ENCODE results near the gene RAB6A.

DNA sequence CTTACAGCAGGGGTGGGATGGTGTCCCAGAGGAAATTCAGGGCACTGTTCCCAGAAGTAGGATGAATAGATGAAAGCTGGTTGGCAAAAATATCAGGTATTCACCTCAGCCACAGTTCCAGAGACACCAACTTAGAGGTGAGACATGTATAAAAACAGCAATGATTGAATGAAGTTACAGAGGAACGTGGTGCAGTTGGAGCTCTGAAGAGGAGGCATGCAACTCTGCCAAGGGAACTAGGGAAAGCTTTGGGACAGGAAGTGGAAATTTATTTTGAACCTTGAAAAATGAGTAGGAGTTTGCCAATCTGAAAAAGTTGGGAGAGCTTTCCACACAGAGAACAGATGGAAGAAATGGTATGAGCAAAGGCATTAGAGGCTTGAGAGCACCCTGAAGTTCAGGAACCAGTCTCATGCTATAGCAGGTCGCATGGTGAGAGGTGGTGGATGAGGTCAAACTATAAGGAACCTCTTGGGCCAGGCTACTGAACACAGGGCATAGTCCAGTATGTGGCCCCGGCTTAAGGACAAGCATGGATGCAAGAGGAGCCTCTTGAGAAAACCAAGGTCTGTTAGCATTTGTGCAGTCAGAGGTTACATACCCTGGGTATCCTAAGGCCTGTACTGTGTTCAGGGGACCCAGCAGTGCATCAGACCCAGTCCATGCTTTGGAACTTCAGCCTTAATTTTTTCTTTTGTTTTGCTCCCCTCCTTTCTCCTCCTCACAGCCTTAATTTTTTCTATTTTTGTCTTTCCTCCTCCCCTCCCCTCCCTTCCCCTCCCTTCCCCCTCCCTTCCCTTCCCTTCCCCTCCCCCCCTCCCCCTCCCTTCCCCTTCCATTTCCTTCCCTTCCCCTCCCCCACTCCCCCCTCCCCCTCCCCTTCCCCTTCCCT lies 97.0 kb downstream of the RAB6A start:
- TF ChIP-seq, protein P1, sequence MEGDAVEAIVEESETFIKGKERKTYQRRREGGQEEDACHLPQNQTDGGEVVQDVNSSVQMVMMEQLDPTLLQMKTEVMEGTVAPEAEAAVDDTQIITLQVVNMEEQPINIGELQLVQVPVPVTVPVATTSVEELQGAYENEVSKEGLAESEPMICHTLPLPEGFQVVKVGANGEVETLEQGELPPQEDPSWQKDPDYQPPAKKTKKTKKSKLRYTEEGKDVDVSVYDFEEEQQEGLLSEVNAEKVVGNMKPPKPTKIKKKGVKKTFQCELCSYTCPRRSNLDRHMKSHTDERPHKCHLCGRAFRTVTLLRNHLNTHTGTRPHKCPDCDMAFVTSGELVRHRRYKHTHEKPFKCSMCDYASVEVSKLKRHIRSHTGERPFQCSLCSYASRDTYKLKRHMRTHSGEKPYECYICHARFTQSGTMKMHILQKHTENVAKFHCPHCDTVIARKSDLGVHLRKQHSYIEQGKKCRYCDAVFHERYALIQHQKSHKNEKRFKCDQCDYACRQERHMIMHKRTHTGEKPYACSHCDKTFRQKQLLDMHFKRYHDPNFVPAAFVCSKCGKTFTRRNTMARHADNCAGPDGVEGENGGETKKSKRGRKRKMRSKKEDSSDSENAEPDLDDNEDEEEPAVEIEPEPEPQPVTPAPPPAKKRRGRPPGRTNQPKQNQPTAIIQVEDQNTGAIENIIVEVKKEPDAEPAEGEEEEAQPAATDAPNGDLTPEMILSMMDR (IDR thresholded peaks at IDR 0.05; ENCODE audit: extremely low read depth in 1 of 2, insufficient read depth in 1 of 2, low read depth in 1 of 2, low read length in 2 of 2): no peak
- TF ChIP-seq POLR2AphosphoS5 (IDR thresholded peaks at IDR 0.05; ENCODE audit: insufficient read depth, low read depth, low read length): no peak
- no peak for TF ChIP-seq EZH2 (IDR thresholded peaks at IDR 0.05; ENCODE audit: borderline replicate concordance, low read depth, low read length, severe bottlenecking)
- TF ChIP-seq MYC (IDR thresholded peaks at IDR 0.05; ENCODE audit: low read depth, low read length): no peak
- no peak for TF ChIP-seq POLR2A (IDR thresholded peaks at IDR 0.05; ENCODE audit: low read depth, low read length)
- TF ChIP-seq FOS (IDR thresholded peaks at IDR 0.05; ENCODE audit: borderline replicate concordance, insufficient read depth, low read length): no peak
